Left lung (tissue), 10 donors: ENCODE results near the gene TCERG1L. TPM values are rescaled to one million over a fixed set of nuclear protein-coding genes. Genes with fewer than 3 reads are reported as not detected.

Experiments
- ATAC-seq: fragments of 200-7000 bp; cut with Tn5 transposase; one replicate; pipeline ENCODE4 v1.9.1; 2020; ENCODE audit warnings: moderate library complexity
- DNase-seq, 4 donors: peaks; one replicate each; pipeline ENCODE4 v3.0.0-alpha.2; 2013 to 2020
- H3K27ac ChIP-seq, 2 donors: fragments of 200-600 bp; sonication (generic) in 1 of 2; one replicate each; pipeline versions ENCODE4 v1.5.0 to v1.8.0; 2020 to 2021
- H3K27me3 ChIP-seq, 2 donors: fragments of 200-600 bp; sonication (generic) in 1 of 2; one replicate each; pipeline versions ENCODE4 v1.5.0 to v1.8.0; 2020 to 2021
- H3K36me3 ChIP-seq, 2 donors: fragments of 200-600 bp; sonication (generic) in 1 of 2; one replicate each; pipeline versions ENCODE4 v1.5.0 to v1.8.0; 2020 to 2021
- H3K4me1 ChIP-seq, 2 donors: fragments of 200-600 bp; one replicate each; pipeline ENCODE4 v1.8.0; 2021
- H3K4me3 ChIP-seq, 2 donors: fragments of 200-600 bp; sonication (generic) in 1 of 2; one replicate each; pipeline versions ENCODE4 v1.5.0 to v1.8.0; 2020 to 2021; ENCODE audit warnings: mild to moderate bottlenecking in 1 of 2
- H3K9me3 ChIP-seq, 2 donors: fragments of 200-600 bp; sonication (generic) in 1 of 2; one replicate each; pipeline versions ENCODE4 v1.5.0 to v1.8.0; 2020 to 2021
- intact Hi-C, 2 donors: fragments of 100-400 bp; cut with DNase I; formaldehyde crosslinking; loops; one replicate each; pipeline versions ENCODE4 v1.11.2 to v1.14.2; 2022
- polyA plus RNA-seq, 6 donors: library from polyadenylated mRNA; unstranded; fragments of 120-200 nt; gene quantifications; one replicate each; pipeline ENCODE4 v1.2.1, GENCODE V29; 2013; ENCODE audit not compliant: insufficient read length in 6 of 6
- total RNA-seq, 2 donors: library from RNA; stranded (reverse); fragmentation: NEBNext Ultra II Directional; extraction: Animal tissue kit (Norgen Biotek cat#: 25700); gene quantifications; one replicate each; pipeline ENCODE4 v1.2.1, GENCODE V29; 2021
- TF ChIP-seq, protein P1 (sequence below), 2 donors: fragments of 200-600 bp; sonication (generic) in 1 of 2; IDR thresholded peaks; one replicate each; pipeline versions ENCODE4 v1.5.0 to v1.8.0; 2021; ENCODE audit warnings: antibody characterized with exemption in 2 of 2
- donor health status: DM: no; HTN: yes; CAD: no.
- donor health status: DM: no; HTN: no; CAD: no.

TCERG1L gene
- total and polyA plus RNA-seq, 8 donors: 0.35 to 0.72 (median 0.48) TPM; not detected in 2

- TF ChIP-seq, protein P1, sequence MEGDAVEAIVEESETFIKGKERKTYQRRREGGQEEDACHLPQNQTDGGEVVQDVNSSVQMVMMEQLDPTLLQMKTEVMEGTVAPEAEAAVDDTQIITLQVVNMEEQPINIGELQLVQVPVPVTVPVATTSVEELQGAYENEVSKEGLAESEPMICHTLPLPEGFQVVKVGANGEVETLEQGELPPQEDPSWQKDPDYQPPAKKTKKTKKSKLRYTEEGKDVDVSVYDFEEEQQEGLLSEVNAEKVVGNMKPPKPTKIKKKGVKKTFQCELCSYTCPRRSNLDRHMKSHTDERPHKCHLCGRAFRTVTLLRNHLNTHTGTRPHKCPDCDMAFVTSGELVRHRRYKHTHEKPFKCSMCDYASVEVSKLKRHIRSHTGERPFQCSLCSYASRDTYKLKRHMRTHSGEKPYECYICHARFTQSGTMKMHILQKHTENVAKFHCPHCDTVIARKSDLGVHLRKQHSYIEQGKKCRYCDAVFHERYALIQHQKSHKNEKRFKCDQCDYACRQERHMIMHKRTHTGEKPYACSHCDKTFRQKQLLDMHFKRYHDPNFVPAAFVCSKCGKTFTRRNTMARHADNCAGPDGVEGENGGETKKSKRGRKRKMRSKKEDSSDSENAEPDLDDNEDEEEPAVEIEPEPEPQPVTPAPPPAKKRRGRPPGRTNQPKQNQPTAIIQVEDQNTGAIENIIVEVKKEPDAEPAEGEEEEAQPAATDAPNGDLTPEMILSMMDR (IDR thresholded peaks at IDR 0.05): no peak
- Histone ChIP-seq H3K27me3 (peaks cover 0 to 16% of the 10 kb centered on the region in 2 donors), H3K36me3 (no peaks in the 10 kb centered on the region), H3K4me1 (no peaks in the 10 kb centered on the region), H3K4me3 (no peak overlapping the region), H3K9me3 (no peaks in the 10 kb centered on the region), H3K27ac (no peak overlapping the region)
- DNase-seq (peak in 1 of 4 donors; percentile 58), ATAC-seq (no peak)
- intact Hi-C loops: no loop called here
These were observed 53.3 kb downstream of the TCERG1L start for GRCh38 chr10:131258256-131258655.

DNA sequence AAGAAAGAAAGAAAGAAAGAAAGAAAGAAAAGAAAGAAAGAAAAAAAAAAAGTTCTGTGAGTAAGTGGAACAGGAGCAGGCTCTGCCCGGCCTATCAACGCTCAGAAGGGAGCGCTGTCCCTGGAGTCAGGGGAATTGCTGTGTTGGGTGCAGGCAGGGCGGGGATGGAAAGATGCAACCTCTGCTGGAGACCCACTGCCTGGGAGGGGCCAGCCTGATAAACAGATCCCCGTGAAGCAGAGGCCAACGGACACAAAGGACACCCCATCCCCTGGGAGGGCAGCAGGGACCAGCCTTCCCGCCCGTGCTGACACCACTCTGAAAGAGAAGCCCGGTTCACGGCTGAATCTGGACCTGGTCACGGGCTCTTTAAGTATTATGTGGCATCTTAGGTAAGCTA, 54.5 kb downstream of the TCERG1L start:
- no peak for ATAC-seq
- Histone ChIP-seq H3K4me1 (no peaks in the 10 kb centered on the region), H3K4me3 (no peak overlapping the region), H3K36me3 (no peaks in the 10 kb centered on the region), H3K27ac (no peak overlapping the region), H3K9me3 (no peaks in the 10 kb centered on the region), H3K27me3 (peaks cover 0 to 28% of the 10 kb centered on the region in 2 donors)
- TF ChIP-seq, protein P1 (IDR thresholded peaks at IDR 0.05): no peak
- DNase-seq: peak in 1 of 4 donors; percentile 56
- intact Hi-C loops: no loop called here

- intact Hi-C loops: no loop called here
- no peaks in the 10 kb centered on the region for H3K4me1 ChIP-seq
- H3K36me3 ChIP-seq: no peaks in the 10 kb centered on the region
- no peaks in the 10 kb centered on the region for H3K9me3 ChIP-seq
- no peak for ATAC-seq
- TF ChIP-seq, protein P1 (IDR thresholded peaks at IDR 0.05): no peak
- no peak overlapping the region for H3K27ac ChIP-seq
- peaks cover 2 to 45% of the 10 kb centered on the region in 2 donors for H3K27me3 ChIP-seq
- no peak overlapping the region for H3K4me3 ChIP-seq
- DNase-seq: peak in 2 of 4 donors; percentile 10 to 17
These were observed 56.7 kb downstream of the TCERG1L start for GRCh38 chr10:131254859-131255252.

- intact Hi-C loops: no loop called here
- DNase-seq (peak in 2 of 4 donors; percentile 27 to 70), ATAC-seq (no peak)
- Histone ChIP-seq H3K36me3 (no peaks in the 10 kb centered on the region), H3K27ac (no peak overlapping the region), H3K4me3 (no peak overlapping the region), H3K9me3 (no peaks in the 10 kb centered on the region), H3K4me1 (no peaks in the 10 kb centered on the region), H3K27me3 (peaks cover 4 to 48% of the 10 kb centered on the region in 2 donors)
- TF ChIP-seq, protein P1 (IDR thresholded peaks at IDR 0.05): no peak
These were observed 57.3 kb downstream of the TCERG1L start for GRCh38 chr10:131253931-131254858.

GRCh38 chr10:131252567-131253276, 58.8 kb downstream of the TCERG1L start:
- Histone ChIP-seq H3K9me3 (no peaks in the 10 kb centered on the region), H3K4me1 (no peaks in the 10 kb centered on the region), H3K36me3 (no peaks in the 10 kb centered on the region), H3K27ac (no peak overlapping the region), H3K4me3 (no peak overlapping the region), H3K27me3 (peaks cover 4 to 63% of the 10 kb centered on the region in 2 donors)
- peak in 1 of 4 donors; percentile 50 for DNase-seq
- intact Hi-C loops: no loop called here
- ATAC-seq: no peak
- TF ChIP-seq, protein P1 (IDR thresholded peaks at IDR 0.05): no peak
